Neural cell (in vitro differentiated cells): ENCODE data around the gene RIC1. TPM values are rescaled to one million over a fixed set of nuclear protein-coding genes. Genes with fewer than 3 reads are reported as not detected.

Experiments used
- H2AFZ ChIP-seq: fragments of 200-600, 300-800 bp; sonication (generic), shearing (Covaris generic); 2 replicates; pipeline ENCODE4 v1.6.0; 2014; ENCODE audit warnings: low read depth, mild to moderate bottlenecking, antibody characterized with exemption, low read length, moderate library complexity
- H3F3A ChIP-seq: fragments of 200-600 bp; shearing (Covaris generic); 2 replicates; pipeline ENCODE4 v1.6.1; 2016; ENCODE audit warnings: mild to moderate bottlenecking, moderate library complexity, mixed read lengths, antibody characterized with exemption, low read length; ENCODE audit not compliant: insufficient read depth, poor library complexity, severe bottlenecking
- H3K27ac ChIP-seq: fragments of 200-600, 300-800 bp; sonication (generic), shearing (Covaris generic); 2 replicates; pipeline ENCODE4 v1.5.1; 2014; ENCODE audit warnings: mild to moderate bottlenecking, low read length, moderate library complexity
- H3K27me3 ChIP-seq: fragments of 300-800, 200-600 bp; sonication (generic), shearing (Covaris generic); 2 replicates; pipeline ENCODE4 v1.6.0; 2014; ENCODE audit warnings: mild to moderate bottlenecking, low read depth, low read length, moderate library complexity; ENCODE audit not compliant: insufficient read depth
- H3K36me3 ChIP-seq: fragments of 300-800, 200-600 bp; sonication (generic), shearing (Covaris generic); 2 replicates; pipeline ENCODE4 v1.5.1; 2014; ENCODE audit warnings: mild to moderate bottlenecking, antibody characterized with exemption, low read length, moderate library complexity; ENCODE audit not compliant: insufficient read depth
- H3K4me2 ChIP-seq: fragments of 300-800, 200-600 bp; sonication (generic), shearing (Covaris generic); 2 replicates; pipeline ENCODE4 v1.6.0; 2014; ENCODE audit warnings: mild to moderate bottlenecking, low read length
- H3K4me3 ChIP-seq: fragments of 300-800, 200-600 bp; sonication (generic), shearing (Covaris generic); 2 replicates; pipeline ENCODE4 v1.5.1; 2014; ENCODE audit warnings: mild to moderate bottlenecking, low read length, moderate library complexity
- H3K79me2 ChIP-seq: fragments of 200-600 bp; shearing (Covaris generic); replicated peaks from 2 replicates; pipeline ENCODE4 v1.6.0; 2014; ENCODE audit warnings: mild to moderate bottlenecking, low read length, moderate library complexity; ENCODE audit not compliant: insufficient read depth
- H3K9ac ChIP-seq: fragments of 300-800, 200-600 bp; sonication (generic), shearing (Covaris generic); 2 replicates; pipeline ENCODE4 v1.6.1; 2016; ENCODE audit warnings: mild to moderate bottlenecking, low read length, mixed read lengths
- H3K9me2 ChIP-seq: fragments of 200-600 bp; shearing (Covaris generic); 2 replicates; pipeline ENCODE4 v1.6.1; 2016; ENCODE audit warnings: mild to moderate bottlenecking, low read length, mixed read lengths; ENCODE audit not compliant: insufficient read depth
- H3K9me3 ChIP-seq: fragments of 200-600, 300-800 bp; sonication (generic), shearing (Covaris generic); 2 replicates; pipeline ENCODE4 v1.6.1; 2016; ENCODE audit warnings: mild to moderate bottlenecking, mixed run types, low read length, moderate library complexity, mixed read lengths
- H4K20me1 ChIP-seq: fragments of 200-600 bp; shearing (Covaris generic); 2 replicates; pipeline ENCODE4 v1.6.1; 2016; ENCODE audit warnings: mild to moderate bottlenecking, mixed run types; ENCODE audit not compliant: insufficient read depth
- CTCF ChIP-seq: fragments of 450-650 bp; IDR thresholded peaks from 2 replicates; pipeline ENCODE4 v1.5.1; 2014; ENCODE audit warnings: antibody characterized with exemption, mild to moderate bottlenecking, moderate library complexity; ENCODE audit not compliant: poor library complexity, severe bottlenecking
- EP300 ChIP-seq: fragments of 450-650 bp; conservative IDR thresholded peaks from 2 replicates; pipeline ENCODE4 v1.6.1; 2014; ENCODE audit warnings: antibody characterized with exemption, mild to moderate bottlenecking, moderate library complexity; ENCODE audit not compliant: poor library complexity, severe bottlenecking
- EZH2 ChIP-seq: fragments of 200-600, 300-800 bp; shearing (Covaris generic), sonication (generic); IDR thresholded peaks from 2 replicates; pipeline ENCODE4 v1.6.1; 2014; ENCODE audit warnings: antibody characterized with exemption, low read length, borderline replicate concordance, mild to moderate bottlenecking; ENCODE audit not compliant: insufficient read depth, poor library complexity, severe bottlenecking
- MXI1 ChIP-seq: fragments of 450-650 bp; conservative IDR thresholded peaks from 2 replicates; pipeline ENCODE4 v1.6.1; 2014; ENCODE audit warnings: antibody characterized with exemption, mild to moderate bottlenecking; ENCODE audit not compliant: poor library complexity, severe bottlenecking
- POLR2AphosphoS5 ChIP-seq: IDR thresholded peaks from 2 replicates; pipeline ENCODE4 v1.6.1; 2012
- RAD21 ChIP-seq: fragments of 450-650 bp; conservative IDR thresholded peaks from 2 replicates; pipeline ENCODE4 v1.6.1; 2014; ENCODE audit warnings: antibody characterized with exemption, mild to moderate bottlenecking, moderate library complexity
- REST ChIP-seq: IDR thresholded peaks from 2 replicates; pipeline ENCODE4 v1.6.1; 2012; ENCODE audit warnings: borderline replicate concordance
- SMC3 ChIP-seq: fragments of 450-650 bp; conservative IDR thresholded peaks from 2 replicates; pipeline ENCODE4 v1.6.1; 2014; ENCODE audit warnings: antibody characterized with exemption, mild to moderate bottlenecking, moderate library complexity; ENCODE audit not compliant: poor library complexity
- TAF1 ChIP-seq: IDR thresholded peaks from 2 replicates; pipeline ENCODE4 v1.6.1; 2012; ENCODE audit warnings: low read depth
- polyA plus RNA-seq: library from polyadenylated mRNA; depleted of rRNA; stranded (reverse); fragments of >200 nt; gene quantifications from 2 replicates; pipeline ENCODE4 v1.2.3, GENCODE V29; 2014

RIC1 gene
- polyA plus RNA-seq, 1 donor from 2014 or later, result 9.9 TPM

GRCh38 chr9:5650356-5651105, 21.6 kb downstream of the RIC1 start:
- no peak for TF ChIP-seq CTCF
- TF ChIP-seq EZH2, result no peak
- TF ChIP-seq REST, result no peak
- TF ChIP-seq SMC3, result no peak
- no peak for TF ChIP-seq TAF1
- no peak for TF ChIP-seq MXI1
- no peak for TF ChIP-seq RAD21
- no peak for TF ChIP-seq POLR2AphosphoS5
- no peak for TF ChIP-seq EP300
- H3K36me3 ChIP-seq, result no peaks in the 10 kb centered on the region
- no peaks in the 10 kb centered on the region for H3K27me3 ChIP-seq
- H3K27ac ChIP-seq, result no peak overlapping the region
- H2AFZ ChIP-seq, result no peak overlapping the region
- H3K4me2 ChIP-seq, result no peak overlapping the region
- H3K79me2 ChIP-seq, result peaks cover 46% of the 10 kb centered on the region
- peaks cover 13% of the 10 kb centered on the region for H3K9me3 ChIP-seq
- H3K9me2 ChIP-seq, result no peaks in the 10 kb centered on the region
- H4K20me1 ChIP-seq, result no peaks in the 10 kb centered on the region
- no peaks in the 10 kb centered on the region for H3F3A ChIP-seq
- H3K4me3 ChIP-seq, result no peak overlapping the region
- H3K9ac ChIP-seq, result no peak overlapping the region

- Histone ChIP-seq H3K9me2 (no peaks in the 10 kb centered on the region), H3K79me2 (peaks cover 40% of the 10 kb centered on the region), H3K9me3 (peaks cover 13% of the 10 kb centered on the region), H2AFZ (no peak overlapping the region), H4K20me1 (no peaks in the 10 kb centered on the region), H3K27ac (no peak overlapping the region), H3K4me2 (no peak overlapping the region), H3K9ac (no peak overlapping the region), H3F3A (no peaks in the 10 kb centered on the region), H3K27me3 (no peaks in the 10 kb centered on the region), H3K36me3 (no peaks in the 10 kb centered on the region), H3K4me3 (no peak overlapping the region)
- TF ChIP-seq MXI1, result no peak
- no peak for TF ChIP-seq POLR2AphosphoS5
- no peak for TF ChIP-seq TAF1
- no peak for TF ChIP-seq EP300
- TF ChIP-seq SMC3, result no peak
- TF ChIP-seq CTCF, result no peak
- TF ChIP-seq REST, result no peak
- TF ChIP-seq RAD21, result no peak
- no peak for TF ChIP-seq EZH2
These were observed 22.3 kb downstream of the RIC1 start for GRCh38 chr9:5651246-5651645.
